Fibroblast of peridontal ligament (primary cell): ENCODE measurements around the gene THYN1.

ENCODE experiments used
- DNase-seq: peaks from one replicate; pipeline ENCODE4 v3.0.0-alpha.2; 2010; ENCODE audit errors: extremely low read depth

THYN1 gene

DNA sequence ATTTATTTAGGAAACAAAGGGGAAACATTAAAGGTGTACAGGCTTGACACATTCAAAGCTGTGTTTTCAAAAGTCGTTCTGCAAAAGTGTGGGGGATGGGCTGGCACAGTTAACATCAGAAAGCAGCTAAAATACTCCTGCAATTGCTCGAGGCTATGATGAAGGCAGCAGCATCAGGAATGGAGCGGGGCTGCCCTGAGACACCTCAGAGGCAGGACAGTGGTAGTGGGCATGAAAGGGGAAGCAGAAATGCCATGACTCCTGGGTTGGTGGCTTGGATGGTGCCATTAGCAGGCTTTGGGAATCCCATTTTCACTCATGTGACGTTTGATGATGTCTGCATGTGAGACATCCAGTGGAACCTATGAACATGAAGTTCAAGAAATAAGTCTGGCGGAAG is 30.0 kb downstream of the THYN1 start:
- DNase-seq: no peak

DNA sequence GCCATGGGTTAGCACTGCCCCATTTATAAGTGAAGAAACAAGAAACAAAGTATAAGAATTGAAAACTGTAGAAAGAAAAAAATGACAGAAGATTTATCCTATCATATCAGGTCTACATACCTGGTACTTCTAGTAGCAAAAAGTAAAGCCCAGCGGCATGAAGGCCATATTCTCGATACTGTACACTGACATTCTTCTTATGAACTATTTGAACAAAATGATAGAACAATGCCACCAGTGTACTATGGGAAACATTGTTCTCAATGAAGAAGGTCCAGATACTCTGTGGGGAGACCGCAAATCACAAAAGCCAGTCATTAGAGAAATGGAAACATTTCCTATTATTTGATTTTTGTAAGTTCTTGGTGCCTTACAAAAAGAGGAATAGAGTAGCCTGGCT is 36.3 kb downstream of the THYN1 start:
- DNase-seq: no peak

DNA sequence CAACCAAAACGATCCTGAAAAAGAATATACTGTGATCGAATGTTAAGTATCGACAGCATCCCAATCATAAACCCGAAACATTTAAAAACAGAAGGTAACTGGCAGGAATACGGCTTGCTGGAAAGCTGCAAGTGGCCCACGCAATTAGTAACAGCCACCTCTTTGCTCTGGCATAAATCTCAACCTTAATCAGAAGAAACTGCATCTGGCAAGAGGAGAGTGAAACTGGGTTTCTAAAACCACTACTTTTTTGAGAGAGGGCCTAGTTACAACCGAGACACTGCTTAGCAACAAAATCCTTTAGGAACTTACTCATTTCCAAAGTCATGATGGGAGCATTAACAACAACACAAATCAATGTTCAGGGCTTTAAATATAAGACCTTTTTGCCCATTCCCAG is 37.3 kb downstream of the THYN1 start:
- DNase-seq: peak; percentile 67

DNA sequence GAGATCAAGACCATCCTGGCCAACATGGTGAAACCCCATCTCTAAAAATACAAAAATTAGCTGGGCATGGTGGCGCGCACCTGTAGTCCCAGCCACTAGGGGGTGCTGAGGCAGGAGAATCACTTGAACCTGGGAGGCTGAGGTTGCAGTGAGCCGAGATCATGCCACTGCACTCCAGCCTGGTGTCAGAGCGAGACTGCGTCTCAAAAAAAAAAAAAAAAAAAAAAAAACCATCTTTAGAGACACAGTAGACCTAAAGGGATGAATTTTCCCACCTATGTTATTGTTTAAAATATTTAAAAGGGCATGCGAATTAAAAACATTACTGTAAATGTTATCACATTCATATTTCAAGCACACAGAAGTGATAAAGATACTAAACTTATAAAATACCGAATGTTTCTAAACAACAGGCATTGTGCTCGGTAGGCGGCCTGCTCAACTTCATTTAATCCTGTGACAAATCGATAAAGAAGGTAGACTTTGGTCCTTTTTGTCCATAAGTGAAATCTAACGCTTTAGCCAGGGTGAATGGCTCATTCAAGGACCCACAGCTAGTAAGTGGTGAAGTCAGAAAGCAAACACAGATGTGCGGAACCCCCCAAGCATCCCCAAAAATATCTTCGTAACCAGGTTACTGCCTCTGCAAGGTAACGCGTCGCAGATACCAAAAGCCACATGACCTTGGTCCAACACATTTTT is 45.5 kb downstream of the THYN1 start:
- DNase-seq: peak; percentile 20

DNA sequence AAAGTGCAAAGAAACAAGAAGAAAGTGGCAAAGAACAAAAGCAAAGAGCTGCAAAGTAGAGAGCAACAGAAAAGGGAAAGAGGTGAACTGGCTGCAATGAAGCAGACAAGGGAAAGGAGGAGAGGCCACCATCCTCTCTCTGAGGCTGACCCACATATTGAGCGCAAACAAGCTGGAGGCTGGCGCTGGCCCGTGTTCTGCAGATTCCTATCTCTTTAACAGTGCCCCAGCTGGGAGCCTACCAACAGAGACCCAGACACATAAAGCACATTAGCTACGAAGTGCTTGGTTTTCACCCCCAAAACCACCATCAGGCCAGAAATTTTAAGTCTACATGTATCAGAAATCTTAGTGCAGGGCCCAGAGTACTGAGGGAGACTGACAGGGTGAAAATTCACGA is 47.0 kb downstream of the THYN1 start:
- DNase-seq: no peak

DNA sequence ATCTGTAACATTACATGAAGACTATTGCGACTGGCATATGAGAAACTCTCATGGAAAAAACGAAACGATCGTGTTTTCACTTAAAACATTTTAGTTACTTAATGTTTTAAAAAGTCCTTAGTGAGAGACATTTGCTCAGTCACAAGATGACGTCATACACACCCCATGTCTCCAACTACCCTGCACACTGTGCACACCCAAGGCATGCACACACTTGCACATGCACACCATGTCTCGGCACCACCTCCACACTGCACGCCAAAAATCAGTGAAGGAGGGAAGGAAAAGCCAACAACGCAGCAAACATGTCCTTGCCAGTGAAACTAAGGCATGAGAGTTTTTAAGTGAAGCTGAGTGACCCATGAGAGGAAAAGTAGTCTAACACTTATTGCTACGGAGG is 47.4 kb downstream of the THYN1 start:
- DNase-seq: no peak

DNA sequence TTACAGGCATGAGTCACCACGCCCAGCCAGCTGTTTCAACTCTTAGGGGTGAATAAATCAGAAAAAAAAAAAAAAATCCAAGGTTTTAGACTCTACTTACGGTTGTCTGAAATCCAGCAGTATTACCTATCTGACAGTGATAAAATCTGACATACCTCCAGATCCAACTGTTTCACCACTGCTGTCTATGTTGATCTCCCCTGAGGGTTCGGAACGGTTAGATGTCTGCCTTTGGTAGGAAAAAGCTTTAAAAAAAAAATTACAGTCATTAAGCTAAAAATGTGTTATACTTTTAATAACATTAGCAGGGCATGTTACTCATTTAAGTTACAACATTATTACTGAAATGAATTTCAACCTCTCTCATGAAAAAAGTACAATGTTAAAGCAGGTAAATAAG is 50.5 kb downstream of the THYN1 start:
- no peak for DNase-seq

DNA sequence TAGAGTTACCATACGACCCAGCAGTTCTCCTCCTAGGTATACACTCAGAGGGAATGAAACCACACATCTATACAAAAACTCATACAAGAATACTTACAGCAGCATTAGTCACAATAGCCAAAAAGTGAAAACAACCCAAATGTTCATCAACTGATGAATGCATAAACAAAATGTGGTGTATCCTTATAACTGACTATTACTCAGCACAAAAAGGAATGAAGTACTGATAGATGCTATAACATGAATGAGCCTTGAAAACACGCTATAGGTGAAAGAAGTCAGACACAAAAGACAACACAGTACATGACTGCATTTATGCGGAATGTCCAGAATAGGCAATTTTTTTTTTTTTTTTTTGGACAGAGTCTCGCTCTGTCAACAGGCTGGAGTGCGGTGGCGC is 52.5 kb downstream of the THYN1 start:
- DNase-seq: no peak

DNA sequence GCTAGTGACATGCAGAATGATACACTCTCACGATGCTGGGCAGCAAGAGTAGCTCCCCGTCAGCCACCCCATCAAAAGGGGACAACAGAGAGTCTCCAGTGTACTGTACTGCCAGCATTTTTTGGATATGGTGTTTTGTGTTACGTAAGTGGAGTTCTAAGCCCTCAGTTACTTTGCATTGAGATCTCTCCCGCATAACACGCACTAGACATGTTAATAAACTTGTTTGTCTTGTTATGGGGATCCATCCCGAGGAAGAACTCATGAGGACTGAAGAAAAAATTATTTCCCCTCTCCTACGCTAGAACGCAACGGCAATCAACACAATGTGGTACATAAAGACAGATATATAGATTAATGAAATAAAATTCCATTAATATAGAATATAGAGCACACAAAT is 53.6 kb downstream of the THYN1 start:
- DNase-seq: no peak
